Measurements from ENCODE around the gene MYO19. TPM values are rescaled to one million over a fixed set of nuclear protein-coding genes. Genes with fewer than 3 reads are reported as not detected.

Gene MYO19
- total RNA-seq, 1 donor from 2014 or later, result 16.1 TPM

Other genes starting within 250 kb of the MYO19 start
- not detected for gene TBC1D3G, start 211.0 kb downstream of the MYO19 start, total RNA-seq
- gene TBC1D3H, start 146.4 kb downstream of the MYO19 start, total RNA-seq, result not detected
- gene ZNHIT3, start 48.2 kb downstream of the MYO19 start, total RNA-seq, result 21.3 TPM
- 5.8 TPM for gene PIGW, start 119 bp upstream of the MYO19 start, total RNA-seq
- gene GGNBP2, start 10.1 kb upstream of the MYO19 start, total RNA-seq, result 44.5 TPM
- 15.7 TPM for gene DHRS11, start 57.0 kb upstream of the MYO19 start, total RNA-seq
- 9.4 TPM for gene MRM1, start 66.7 kb upstream of the MYO19 start, total RNA-seq